WTC11 (cell line): Measurements from ENCODE around the gene STK17B. TPM values are rescaled to one million over a fixed set of nuclear protein-coding genes. Genes with fewer than 3 reads are reported as not detected.

ENCODE experiments used
- ATAC-seq: fragments of 200-7000 bp; cut with Tn5 transposase; 2 replicates; pipeline ENCODE4 v1.10.0; 2021; ENCODE audit warnings: mild to moderate bottlenecking, moderate library complexity
- CTCF ChIA-PET: fragments of 300-600 bp; sonication (Branson Sonifier 250); formaldehyde crosslinking; loops from one replicate; lab custom pipeline; 2021; ENCODE audit warnings: antibody characterized with exemption; lab: Charles Lee
- POLR2A ChIA-PET: fragments of 350-600 bp; sonication (Branson Sonifier 250); formaldehyde crosslinking; loops from one replicate; lab custom pipeline; 2021; ENCODE audit warnings: antibody characterized with exemption; lab: Charles Lee
- DNase-seq: peaks from one replicate; pipeline ENCODE4 v3.0.0; 2021; ENCODE audit warnings: low spot score
- H3K27ac Mint-ChIP-seq: 2 replicates; pipeline ENCODE4 v1.8.0; 2021; ENCODE audit warnings: mixed read lengths
- H3K27me3 Mint-ChIP-seq: 2 replicates; pipeline ENCODE4 v1.8.0; 2021; ENCODE audit warnings: low read depth, mild to moderate bottlenecking, moderate library complexity, mixed read lengths
- H3K36me3 Mint-ChIP-seq: 2 replicates; pipeline ENCODE4 v1.8.0; 2021; ENCODE audit warnings: mixed read lengths
- H3K4me1 Mint-ChIP-seq: 2 replicates; pipeline ENCODE4 v1.8.0; 2022; ENCODE audit warnings: mixed read lengths
- H3K4me3 Mint-ChIP-seq: 2 replicates; pipeline ENCODE4 v1.8.0; 2021; ENCODE audit warnings: mild to moderate bottlenecking, moderate library complexity, mixed read lengths
- H3K9me3 Mint-ChIP-seq: 2 replicates; pipeline ENCODE4 v1.8.0; 2021; ENCODE audit warnings: mixed read lengths
- ATF1 ChIP-seq: sonication (generic); formaldehyde crosslinking; IDR thresholded peaks from 2 replicates; pipeline ENCODE4 v1.8.1; 2023; ENCODE audit warnings: mild to moderate bottlenecking, moderate library complexity, missing genetic modification reagents
- CREB1 ChIP-seq: sonication (generic); formaldehyde crosslinking; IDR thresholded peaks from 2 replicates; pipeline ENCODE4 v1.8.0; 2023; ENCODE audit warnings: mild to moderate bottlenecking, missing genetic modification reagents
- ESRRA ChIP-seq: sonication (generic); formaldehyde crosslinking; IDR thresholded peaks from 2 replicates; pipeline ENCODE4 v1.8.1; 2022; ENCODE audit warnings: mild to moderate bottlenecking, missing genetic modification reagents, borderline replicate concordance
- NFYB ChIP-seq: sonication (generic); formaldehyde crosslinking; conservative IDR thresholded peaks from 2 replicates; pipeline ENCODE4 v1.8.0; 2022; ENCODE audit warnings: low read depth, missing genetic modification reagents
- NR2C2 ChIP-seq: sonication (generic); formaldehyde crosslinking; IDR thresholded peaks from 2 replicates; pipeline ENCODE4 v1.8.0; 2022; ENCODE audit warnings: mild to moderate bottlenecking, missing genetic modification reagents
- total RNA-seq: library from RNA; stranded (reverse); gene quantifications from 3 replicates; pipeline ENCODE4 v1.2.3, GENCODE V29; 2021
- TF ChIP-seq, protein P1 (sequence below): fragments of 250-450 bp; sonication (Bioruptor Pico); IDR thresholded peaks from 2 replicates; pipeline ENCODE4 v1.9.0; 2021; ENCODE audit warnings: mild to moderate bottlenecking, borderline replicate concordance
- TF ChIP-seq, protein P2 (sequence below): fragments of 250-450 bp; sonication (Bioruptor Pico); IDR thresholded peaks from 2 replicates; pipeline ENCODE4 v2.1.2; 2022; ENCODE audit warnings: mild to moderate bottlenecking, moderate library complexity
- TF ChIP-seq, protein P3 (sequence below): fragments of 250-450 bp; sonication (Bioruptor Pico); IDR thresholded peaks from 2 replicates; pipeline ENCODE4 v1.9.0; 2021; ENCODE audit warnings: moderate library complexity, mild to moderate bottlenecking, inconsistent platforms, borderline replicate concordance
- TF ChIP-seq, protein P4 (sequence below): fragments of 250-450 bp; sonication (Bioruptor Pico); IDR thresholded peaks from 2 replicates; pipeline ENCODE4 v1.9.0; 2021; ENCODE audit warnings: mild to moderate bottlenecking
- TF ChIP-seq, protein P5 (sequence below): fragments of 250-450 bp; sonication (Bioruptor Pico); IDR thresholded peaks from 2 replicates; pipeline ENCODE4 v1.9.0; 2021; ENCODE audit warnings: mild to moderate bottlenecking
- TF ChIP-seq, protein P6 (sequence below): fragments of 250-450 bp; sonication (Bioruptor Pico); IDR thresholded peaks from 2 replicates; pipeline ENCODE4 v1.8.0; 2021; ENCODE audit warnings: mild to moderate bottlenecking
- TF ChIP-seq, protein P7 (sequence below): sonication (generic); formaldehyde crosslinking; IDR thresholded peaks from 2 replicates; pipeline ENCODE4 v1.8.0; 2022; ENCODE audit warnings: mild to moderate bottlenecking, missing genetic modification reagents

Gene STK17B
- total RNA-seq, 1 experiment from 2014 or later, result 11.8 TPM

DNA sequence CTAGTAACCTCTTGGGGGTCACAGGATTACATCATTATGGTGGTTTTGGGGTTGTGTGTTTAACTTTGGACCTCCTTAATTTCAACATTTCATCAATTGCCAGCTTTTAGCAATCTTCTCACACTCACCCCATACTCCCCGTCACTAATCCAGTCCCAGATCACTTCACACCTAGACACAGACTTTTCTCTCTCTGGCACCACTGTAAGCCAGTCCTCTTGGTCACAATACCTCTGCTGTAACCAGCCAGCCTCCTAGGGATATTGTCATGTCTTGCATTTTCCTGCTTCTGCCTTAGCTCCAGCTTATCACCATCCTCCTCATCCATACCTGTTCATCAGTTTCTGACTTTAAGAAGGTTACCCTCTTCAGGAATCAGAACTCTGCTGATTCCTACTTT lies 1.6 kb upstream of the STK17B start:
- 0 out of 2 replicates have a peak overlapping the region, but pooled peaks have one; percentile 13 for H3K4me3 Mint-ChIP-seq
- POLR2A ChIA-PET, result no interaction called here

DNA sequence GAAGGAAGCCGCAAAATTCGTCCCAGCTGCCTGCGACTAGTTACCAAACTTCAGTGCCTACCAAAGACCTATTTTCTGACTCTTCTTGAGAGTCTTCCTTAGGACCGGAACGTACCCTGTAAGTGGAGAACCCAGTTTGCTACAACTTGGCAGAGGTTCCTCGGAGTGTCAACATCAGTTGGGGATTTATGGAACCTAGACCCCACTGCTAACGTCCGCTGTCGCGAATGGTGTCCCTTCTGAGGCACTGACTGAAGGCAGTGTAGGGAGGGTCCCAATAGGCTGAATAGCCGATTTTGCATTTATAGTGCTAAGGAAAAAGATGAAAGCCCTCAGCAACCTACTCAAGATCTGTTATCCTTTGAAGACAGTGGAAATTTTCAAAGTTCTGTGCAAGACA lies 568 bp upstream of the STK17B start:
- ATAC-seq, result peak; percentile 1; the same call in 1 of the 2 replicates
- CTCF ChIA-PET, result interaction anchor here (2.6 kb wide), 1 partner anchor 94 kb away, joined by 11 read pairs; no protein-coding TSS in a partner anchor

More for the DNA sequence above, 1.6 kb upstream of the STK17B start:
- Mint-ChIP-seq H3K4me1 (peaks cover 26% of the 10 kb centered on the region), H3K27me3 (peaks cover 20% of the 10 kb centered on the region), H3K36me3 (no peaks in the 10 kb centered on the region), H3K27ac (no peak overlapping the region), H3K9me3 (no peaks in the 10 kb centered on the region)
- no peak for DNase-seq
- CTCF ChIA-PET, result no interaction called here
- ATAC-seq, result no peak
- TF ChIP-seq, protein P1, sequence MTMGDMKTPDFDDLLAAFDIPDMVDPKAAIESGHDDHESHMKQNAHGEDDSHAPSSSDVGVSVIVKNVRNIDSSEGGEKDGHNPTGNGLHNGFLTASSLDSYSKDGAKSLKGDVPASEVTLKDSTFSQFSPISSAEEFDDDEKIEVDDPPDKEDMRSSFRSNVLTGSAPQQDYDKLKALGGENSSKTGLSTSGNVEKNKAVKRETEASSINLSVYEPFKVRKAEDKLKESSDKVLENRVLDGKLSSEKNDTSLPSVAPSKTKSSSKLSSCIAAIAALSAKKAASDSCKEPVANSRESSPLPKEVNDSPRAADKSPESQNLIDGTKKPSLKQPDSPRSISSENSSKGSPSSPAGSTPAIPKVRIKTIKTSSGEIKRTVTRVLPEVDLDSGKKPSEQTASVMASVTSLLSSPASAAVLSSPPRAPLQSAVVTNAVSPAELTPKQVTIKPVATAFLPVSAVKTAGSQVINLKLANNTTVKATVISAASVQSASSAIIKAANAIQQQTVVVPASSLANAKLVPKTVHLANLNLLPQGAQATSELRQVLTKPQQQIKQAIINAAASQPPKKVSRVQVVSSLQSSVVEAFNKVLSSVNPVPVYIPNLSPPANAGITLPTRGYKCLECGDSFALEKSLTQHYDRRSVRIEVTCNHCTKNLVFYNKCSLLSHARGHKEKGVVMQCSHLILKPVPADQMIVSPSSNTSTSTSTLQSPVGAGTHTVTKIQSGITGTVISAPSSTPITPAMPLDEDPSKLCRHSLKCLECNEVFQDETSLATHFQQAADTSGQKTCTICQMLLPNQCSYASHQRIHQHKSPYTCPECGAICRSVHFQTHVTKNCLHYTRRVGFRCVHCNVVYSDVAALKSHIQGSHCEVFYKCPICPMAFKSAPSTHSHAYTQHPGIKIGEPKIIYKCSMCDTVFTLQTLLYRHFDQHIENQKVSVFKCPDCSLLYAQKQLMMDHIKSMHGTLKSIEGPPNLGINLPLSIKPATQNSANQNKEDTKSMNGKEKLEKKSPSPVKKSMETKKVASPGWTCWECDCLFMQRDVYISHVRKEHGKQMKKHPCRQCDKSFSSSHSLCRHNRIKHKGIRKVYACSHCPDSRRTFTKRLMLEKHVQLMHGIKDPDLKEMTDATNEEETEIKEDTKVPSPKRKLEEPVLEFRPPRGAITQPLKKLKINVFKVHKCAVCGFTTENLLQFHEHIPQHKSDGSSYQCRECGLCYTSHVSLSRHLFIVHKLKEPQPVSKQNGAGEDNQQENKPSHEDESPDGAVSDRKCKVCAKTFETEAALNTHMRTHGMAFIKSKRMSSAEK, result no peak

More for the DNA sequence above, 568 bp upstream of the STK17B start:
- Mint-ChIP-seq H3K27ac (no peak overlapping the region), H3K36me3 (no peaks in the 10 kb centered on the region), H3K27me3 (peaks cover 20% of the 10 kb centered on the region), H3K4me3 (peak overlapping the region; percentile 75), H3K4me1 (peaks cover 36% of the 10 kb centered on the region), H3K9me3 (no peaks in the 10 kb centered on the region)
- TF ChIP-seq, protein P2, sequence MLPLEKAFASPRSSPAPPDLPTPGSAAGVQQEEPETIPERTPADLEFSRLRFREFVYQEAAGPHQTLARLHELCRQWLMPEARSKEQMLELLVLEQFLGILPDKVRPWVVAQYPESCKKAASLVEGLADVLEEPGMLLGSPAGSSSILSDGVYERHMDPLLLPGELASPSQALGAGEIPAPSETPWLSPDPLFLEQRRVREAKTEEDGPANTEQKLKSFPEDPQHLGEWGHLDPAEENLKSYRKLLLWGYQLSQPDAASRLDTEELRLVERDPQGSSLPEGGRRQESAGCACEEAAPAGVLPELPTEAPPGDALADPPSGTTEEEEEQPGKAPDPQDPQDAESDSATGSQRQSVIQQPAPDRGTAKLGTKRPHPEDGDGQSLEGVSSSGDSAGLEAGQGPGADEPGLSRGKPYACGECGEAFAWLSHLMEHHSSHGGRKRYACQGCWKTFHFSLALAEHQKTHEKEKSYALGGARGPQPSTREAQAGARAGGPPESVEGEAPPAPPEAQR, result no peak
- TF ChIP-seq, protein P3, sequence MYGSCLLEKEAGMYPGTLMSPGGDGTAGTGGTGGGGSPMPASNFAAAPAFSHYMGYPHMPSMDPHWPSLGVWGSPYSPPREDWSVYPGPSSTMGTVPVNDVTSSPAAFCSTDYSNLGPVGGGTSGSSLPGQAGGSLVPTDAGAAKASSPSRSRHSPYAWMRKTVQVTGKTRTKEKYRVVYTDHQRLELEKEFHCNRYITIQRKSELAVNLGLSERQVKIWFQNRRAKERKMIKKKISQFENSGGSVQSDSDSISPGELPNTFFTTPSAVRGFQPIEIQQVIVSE, result no peak
- TF ChIP-seq, protein P4, sequence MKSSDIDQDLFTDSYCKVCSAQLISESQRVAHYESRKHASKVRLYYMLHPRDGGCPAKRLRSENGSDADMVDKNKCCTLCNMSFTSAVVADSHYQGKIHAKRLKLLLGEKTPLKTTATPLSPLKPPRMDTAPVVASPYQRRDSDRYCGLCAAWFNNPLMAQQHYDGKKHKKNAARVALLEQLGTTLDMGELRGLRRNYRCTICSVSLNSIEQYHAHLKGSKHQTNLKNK, result no peak
- TF ChIP-seq ATF1 (CRISPR knock-in tag), result no peak
- TF ChIP-seq, protein P5, sequence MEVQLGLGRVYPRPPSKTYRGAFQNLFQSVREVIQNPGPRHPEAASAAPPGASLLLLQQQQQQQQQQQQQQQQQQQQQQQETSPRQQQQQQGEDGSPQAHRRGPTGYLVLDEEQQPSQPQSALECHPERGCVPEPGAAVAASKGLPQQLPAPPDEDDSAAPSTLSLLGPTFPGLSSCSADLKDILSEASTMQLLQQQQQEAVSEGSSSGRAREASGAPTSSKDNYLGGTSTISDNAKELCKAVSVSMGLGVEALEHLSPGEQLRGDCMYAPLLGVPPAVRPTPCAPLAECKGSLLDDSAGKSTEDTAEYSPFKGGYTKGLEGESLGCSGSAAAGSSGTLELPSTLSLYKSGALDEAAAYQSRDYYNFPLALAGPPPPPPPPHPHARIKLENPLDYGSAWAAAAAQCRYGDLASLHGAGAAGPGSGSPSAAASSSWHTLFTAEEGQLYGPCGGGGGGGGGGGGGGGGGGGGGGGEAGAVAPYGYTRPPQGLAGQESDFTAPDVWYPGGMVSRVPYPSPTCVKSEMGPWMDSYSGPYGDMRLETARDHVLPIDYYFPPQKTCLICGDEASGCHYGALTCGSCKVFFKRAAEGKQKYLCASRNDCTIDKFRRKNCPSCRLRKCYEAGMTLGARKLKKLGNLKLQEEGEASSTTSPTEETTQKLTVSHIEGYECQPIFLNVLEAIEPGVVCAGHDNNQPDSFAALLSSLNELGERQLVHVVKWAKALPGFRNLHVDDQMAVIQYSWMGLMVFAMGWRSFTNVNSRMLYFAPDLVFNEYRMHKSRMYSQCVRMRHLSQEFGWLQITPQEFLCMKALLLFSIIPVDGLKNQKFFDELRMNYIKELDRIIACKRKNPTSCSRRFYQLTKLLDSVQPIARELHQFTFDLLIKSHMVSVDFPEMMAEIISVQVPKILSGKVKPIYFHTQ, result no peak
- TF ChIP-seq, protein P6, sequence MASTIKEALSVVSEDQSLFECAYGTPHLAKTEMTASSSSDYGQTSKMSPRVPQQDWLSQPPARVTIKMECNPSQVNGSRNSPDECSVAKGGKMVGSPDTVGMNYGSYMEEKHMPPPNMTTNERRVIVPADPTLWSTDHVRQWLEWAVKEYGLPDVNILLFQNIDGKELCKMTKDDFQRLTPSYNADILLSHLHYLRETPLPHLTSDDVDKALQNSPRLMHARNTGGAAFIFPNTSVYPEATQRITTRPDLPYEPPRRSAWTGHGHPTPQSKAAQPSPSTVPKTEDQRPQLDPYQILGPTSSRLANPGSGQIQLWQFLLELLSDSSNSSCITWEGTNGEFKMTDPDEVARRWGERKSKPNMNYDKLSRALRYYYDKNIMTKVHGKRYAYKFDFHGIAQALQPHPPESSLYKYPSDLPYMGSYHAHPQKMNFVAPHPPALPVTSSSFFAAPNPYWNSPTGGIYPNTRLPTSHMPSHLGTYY (CRISPR knock-in tag), result no peak
- TF ChIP-seq ESRRA, result no peak
- TF ChIP-seq, protein P1, result no peak
- TF ChIP-seq, protein P7, sequence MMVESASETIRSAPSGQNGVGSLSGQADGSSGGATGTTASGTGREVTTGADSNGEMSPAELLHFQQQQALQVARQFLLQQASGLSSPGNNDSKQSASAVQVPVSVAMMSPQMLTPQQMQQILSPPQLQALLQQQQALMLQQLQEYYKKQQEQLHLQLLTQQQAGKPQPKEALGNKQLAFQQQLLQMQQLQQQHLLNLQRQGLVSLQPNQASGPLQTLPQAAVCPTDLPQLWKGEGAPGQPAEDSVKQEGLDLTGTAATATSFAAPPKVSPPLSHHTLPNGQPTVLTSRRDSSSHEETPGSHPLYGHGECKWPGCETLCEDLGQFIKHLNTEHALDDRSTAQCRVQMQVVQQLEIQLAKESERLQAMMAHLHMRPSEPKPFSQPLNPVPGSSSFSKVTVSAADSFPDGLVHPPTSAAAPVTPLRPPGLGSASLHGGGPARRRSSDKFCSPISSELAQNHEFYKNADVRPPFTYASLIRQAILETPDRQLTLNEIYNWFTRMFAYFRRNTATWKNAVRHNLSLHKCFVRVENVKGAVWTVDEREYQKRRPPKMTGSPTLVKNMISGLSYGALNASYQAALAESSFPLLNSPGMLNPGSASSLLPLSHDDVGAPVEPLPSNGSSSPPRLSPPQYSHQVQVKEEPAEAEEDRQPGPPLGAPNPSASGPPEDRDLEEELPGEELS, result no peak
- no peak for TF ChIP-seq CREB1 (CRISPR knock-in tag)
- TF ChIP-seq NFYB, result no peak
- TF ChIP-seq NR2C2 (CRISPR knock-in tag), result no peak
- POLR2A ChIA-PET, result no interaction called here
- no peak for DNase-seq
